Measurements from ENCODE around the gene NMRAL1. TPM values are rescaled to one million over a fixed set of nuclear protein-coding genes. Genes with fewer than 3 reads are reported as not detected.
A peak's percentile ranks its signal among the peaks of the same experiment; 100 is the strongest.

Gene NMRAL1
- total and polyA plus RNA-seq, 7 donors = 2.5 to 5.5 (median 4.1) TPM

DNA sequence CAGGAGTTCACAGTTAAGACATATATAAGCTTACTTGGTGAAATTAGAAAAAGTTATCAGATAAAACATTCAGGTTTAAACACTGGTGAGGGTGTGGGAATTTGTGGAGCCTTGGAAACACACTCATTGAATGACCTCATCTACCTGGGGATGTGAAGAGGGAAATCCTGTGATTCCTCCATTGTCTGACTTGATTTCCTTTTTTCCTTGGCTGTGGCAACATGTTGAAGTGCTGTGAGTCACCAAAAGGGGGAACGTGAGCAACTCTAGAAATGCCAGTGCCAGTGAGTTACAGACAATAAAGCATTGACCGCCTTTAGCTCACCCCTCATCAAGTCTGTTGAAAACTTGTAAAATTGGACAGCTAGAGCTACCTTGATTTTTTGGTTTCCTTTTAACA is 3.5 kb upstream of the NMRAL1 start:
- TF ChIP-seq, protein P1, sequence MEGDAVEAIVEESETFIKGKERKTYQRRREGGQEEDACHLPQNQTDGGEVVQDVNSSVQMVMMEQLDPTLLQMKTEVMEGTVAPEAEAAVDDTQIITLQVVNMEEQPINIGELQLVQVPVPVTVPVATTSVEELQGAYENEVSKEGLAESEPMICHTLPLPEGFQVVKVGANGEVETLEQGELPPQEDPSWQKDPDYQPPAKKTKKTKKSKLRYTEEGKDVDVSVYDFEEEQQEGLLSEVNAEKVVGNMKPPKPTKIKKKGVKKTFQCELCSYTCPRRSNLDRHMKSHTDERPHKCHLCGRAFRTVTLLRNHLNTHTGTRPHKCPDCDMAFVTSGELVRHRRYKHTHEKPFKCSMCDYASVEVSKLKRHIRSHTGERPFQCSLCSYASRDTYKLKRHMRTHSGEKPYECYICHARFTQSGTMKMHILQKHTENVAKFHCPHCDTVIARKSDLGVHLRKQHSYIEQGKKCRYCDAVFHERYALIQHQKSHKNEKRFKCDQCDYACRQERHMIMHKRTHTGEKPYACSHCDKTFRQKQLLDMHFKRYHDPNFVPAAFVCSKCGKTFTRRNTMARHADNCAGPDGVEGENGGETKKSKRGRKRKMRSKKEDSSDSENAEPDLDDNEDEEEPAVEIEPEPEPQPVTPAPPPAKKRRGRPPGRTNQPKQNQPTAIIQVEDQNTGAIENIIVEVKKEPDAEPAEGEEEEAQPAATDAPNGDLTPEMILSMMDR (IDR thresholded peaks at IDR 0.05) = no peak
- DNase-seq = no peak
- Histone ChIP-seq H3K4me1 (peaks cover 11% of the 10 kb centered on the region), H3K27ac (no peak overlapping the region), H3K27me3 (ENCODE audit: insufficient read depth in 3 of 3, low read length in 2 of 3) (peaks cover 0 to 14% (median 0%) of the 10 kb centered on the region in 3 donors), H3K4me3 (peak overlapping the region; percentile 94), H3K36me3 (ENCODE audit: insufficient read depth in 1 of 2, low read depth in 1 of 2) (no peaks in the 10 kb centered on the region), H3K9me3 (no peaks in the 10 kb centered on the region)
- no peak for ATAC-seq
- WGBS, 3 donors = 67 to 74% (median 68%) methylated on average over 2 of the region's 2 CpGs
- intact Hi-C loops (cut with DNase I) = loop anchor here in 1 of 2 donors (10.0 kb wide), 1 partner anchor 53 kb away; the partner anchor contains the start of gene DNAJA3

DNA sequence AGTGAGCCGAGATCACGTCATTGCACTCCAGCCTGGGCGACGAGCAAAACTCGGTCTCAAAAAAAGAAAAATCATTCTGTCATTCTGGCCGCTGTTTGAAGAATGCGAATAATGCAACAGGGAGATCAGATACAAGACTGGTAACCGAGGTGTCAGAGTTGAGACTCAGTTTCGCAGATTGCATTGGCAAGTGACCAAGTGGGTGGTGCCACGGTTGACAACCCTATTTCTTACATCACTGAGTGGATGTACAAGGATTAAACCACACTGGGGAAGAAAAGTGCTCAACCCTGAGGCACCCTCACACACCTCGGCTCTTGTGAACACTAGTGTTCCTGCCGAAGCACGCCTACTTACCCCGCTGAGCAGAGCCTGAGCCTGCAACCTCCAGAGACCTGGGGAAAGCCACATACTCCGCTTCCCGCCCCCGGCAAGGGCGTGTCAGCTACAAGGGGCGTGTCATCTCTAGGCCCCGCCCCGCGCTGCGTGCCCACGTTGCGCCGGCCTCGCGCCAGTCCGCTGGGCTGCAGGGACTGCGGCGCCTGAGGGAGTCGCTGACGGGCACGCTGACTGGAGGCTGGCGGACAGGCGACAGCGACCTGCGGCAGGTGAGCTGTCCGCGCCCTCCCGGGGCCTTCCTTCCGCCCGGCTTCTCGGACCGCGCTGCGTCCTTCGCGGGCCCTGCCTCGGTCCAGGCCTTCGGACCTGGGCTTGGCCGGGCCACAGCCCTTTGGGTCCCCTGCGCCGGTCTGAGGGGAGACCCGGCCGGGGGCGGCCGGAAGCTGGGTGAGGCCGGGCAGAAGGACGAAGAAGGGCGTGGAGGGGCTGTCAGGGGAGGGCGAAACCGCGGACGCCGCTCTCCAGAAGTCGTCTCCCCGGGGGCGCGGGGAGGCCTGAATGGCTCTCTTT is 1.7 kb upstream of the NMRAL1 start, which contains the start of gene HMOX2:
Gene HMOX2, plus strand, starts transcription at position 519 of the 909 bp plus-strand sequence. CDS start 29,127 bp downstream, outside the sequence.
- H3K27ac ChIP-seq = peak within 1 kb of the TSS; percentile 89
- DNase-seq (peak; percentile 92 to 96), ATAC-seq (peak; percentile 98 to 99 (median 98))
- H3K36me3 ChIP-seq (ENCODE audit: insufficient read depth in 1 of 2, low read depth in 1 of 2) = no peaks in the 10 kb centered on the region
- H3K9me3 ChIP-seq = no peaks in the 10 kb centered on the region
- H3K4me1 ChIP-seq = peaks cover 11% of the 10 kb centered on the region
- peak within 1 kb of the TSS; percentile 94 for H3K4me3 ChIP-seq
- TF ChIP-seq, protein P1 (IDR thresholded peaks at IDR 0.05) = peak; percentile 38
- 8 to 9% (median 8%) methylated on average over 56 to 70 of the region's 70 CpGs for WGBS, 3 donors
- peaks cover 0 to 14% (median 0%) of the 10 kb centered on the region in 3 donors for H3K27me3 ChIP-seq (ENCODE audit: insufficient read depth in 3 of 3, low read length in 2 of 3)
- intact Hi-C loops (cut with DNase I) = loop anchor here in 1 of 2 donors (10.0 kb wide), 1 partner anchor 51 kb away; the partner anchor contains the start of gene DNAJA3

DNA sequence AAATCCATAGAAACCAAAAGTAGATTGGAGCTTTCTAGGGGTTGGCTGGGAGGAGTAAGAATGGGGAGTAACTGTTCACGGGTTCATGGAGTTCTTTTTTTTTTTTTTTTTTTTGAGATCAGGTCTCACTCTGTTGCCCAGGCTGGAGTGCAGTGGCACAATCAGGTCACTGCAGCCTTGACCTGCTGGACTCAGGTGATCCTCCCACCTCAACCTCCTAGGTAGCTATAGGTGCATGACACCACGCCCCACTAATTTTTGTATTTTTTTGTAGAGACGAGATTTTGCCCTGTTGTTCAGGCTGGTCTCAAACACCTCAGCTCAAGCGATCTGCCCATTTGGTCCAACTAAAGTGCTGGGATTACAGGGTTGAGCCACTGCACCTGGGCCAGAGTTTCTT is 1.5 kb downstream of the NMRAL1 start:
- no peak for ATAC-seq
- H3K27ac ChIP-seq = no peak overlapping the region
- 76 to 78% (median 78%) methylated on average over 4 of the region's 4 CpGs for WGBS, 3 donors
- DNase-seq = no peak
- H3K27me3 ChIP-seq (ENCODE audit: insufficient read depth in 3 of 3, low read length in 2 of 3) = peaks cover 0 to 14% (median 0%) of the 10 kb centered on the region in 3 donors
- intact Hi-C loops (cut with DNase I) = loop anchor here in 1 of 2 donors (10.0 kb wide), 1 partner anchor 48 kb away; the partner anchor contains the start of gene DNAJA3
- H3K9me3 ChIP-seq = no peaks in the 10 kb centered on the region
- no peak overlapping the region for H3K4me3 ChIP-seq
- TF ChIP-seq, protein P1 (IDR thresholded peaks at IDR 0.05) = no peak
- H3K4me1 ChIP-seq = peaks cover 7% of the 10 kb centered on the region
- H3K36me3 ChIP-seq (ENCODE audit: insufficient read depth in 1 of 2, low read depth in 1 of 2) = peaks cover 0 to 6% of the 10 kb centered on the region in 2 donors

DNA sequence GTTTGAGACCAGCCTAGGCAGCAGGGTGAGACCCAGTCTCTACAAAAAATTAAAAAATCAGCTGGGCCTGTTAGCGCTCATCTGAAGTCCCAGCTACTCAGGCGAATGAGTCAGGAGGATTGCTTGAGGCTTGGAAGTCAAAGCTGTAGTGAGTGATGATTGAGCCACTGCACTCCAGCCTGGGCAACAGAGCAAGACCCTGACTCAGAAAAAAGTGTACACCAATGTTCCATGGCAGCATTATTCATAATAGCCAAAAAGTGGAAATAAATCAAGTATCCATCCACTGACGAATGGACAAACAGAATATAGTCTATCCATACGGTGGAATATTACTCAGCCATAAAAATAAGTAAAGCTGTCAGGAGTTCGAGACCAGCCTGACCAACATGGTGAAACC is 2.6 kb downstream of the NMRAL1 start:
- H3K4me1 ChIP-seq = peaks cover 7% of the 10 kb centered on the region
- intact Hi-C loops (cut with DNase I) = loop anchor here in 1 of 2 donors (10.0 kb wide), 1 partner anchor 47 kb away; the partner anchor contains the start of gene DNAJA3
- DNase-seq (no peak), ATAC-seq (no peak)
- H3K9me3 ChIP-seq = no peaks in the 10 kb centered on the region
- peaks cover 0 to 6% of the 10 kb centered on the region in 2 donors for H3K36me3 ChIP-seq (ENCODE audit: insufficient read depth in 1 of 2, low read depth in 1 of 2)
- H3K4me3 ChIP-seq = no peak overlapping the region
- H3K27me3 ChIP-seq (ENCODE audit: insufficient read depth in 3 of 3, low read length in 2 of 3) = peaks cover 0 to 14% (median 0%) of the 10 kb centered on the region in 3 donors
- TF ChIP-seq, protein P1 (IDR thresholded peaks at IDR 0.05) = no peak
- WGBS, 3 donors = 92 to 95% (median 92%) methylated on average over 5 of the region's 5 CpGs
- H3K27ac ChIP-seq = no peak overlapping the region

All from psoas muscle (tissue), 8 donors.